ENCODE data around the gene ADGRB3. TPM values are rescaled to one million over a fixed set of nuclear protein-coding genes. Genes with fewer than 3 reads are reported as not detected.
"Not testable (repeated sequence)": the region's sequence is repeated elsewhere in the genome, so short reads cannot be mapped to it uniquely, and the experiment has no call there.

Gene ADGRB3
- total RNA-seq, 4 donors from 2014 or later = 0.30 to 0.94 (median 0.35) TPM

GRCh38 chr6:69280858-69281257 lies 645.8 kb downstream of the ADGRB3 start:
- WGBS, 2 donors = 78 to 79% methylated on average over 1 of the region's 1 CpG
- intact Hi-C loops (cut with DNase I; ENCODE audit: low total_unique reads) = no loop called here
- no peak overlapping the region for H3K4me3 ChIP-seq (ENCODE audit: low read depth, poor library complexity, severe bottlenecking)
- TF ChIP-seq POLR2A (IDR thresholded peaks at IDR 0.05) (no peak), CTCF (IDR thresholded peaks at IDR 0.05) (no peak)
- no peak for DNase-seq (ENCODE audit: low spot score in 2 of 2)

DNA sequence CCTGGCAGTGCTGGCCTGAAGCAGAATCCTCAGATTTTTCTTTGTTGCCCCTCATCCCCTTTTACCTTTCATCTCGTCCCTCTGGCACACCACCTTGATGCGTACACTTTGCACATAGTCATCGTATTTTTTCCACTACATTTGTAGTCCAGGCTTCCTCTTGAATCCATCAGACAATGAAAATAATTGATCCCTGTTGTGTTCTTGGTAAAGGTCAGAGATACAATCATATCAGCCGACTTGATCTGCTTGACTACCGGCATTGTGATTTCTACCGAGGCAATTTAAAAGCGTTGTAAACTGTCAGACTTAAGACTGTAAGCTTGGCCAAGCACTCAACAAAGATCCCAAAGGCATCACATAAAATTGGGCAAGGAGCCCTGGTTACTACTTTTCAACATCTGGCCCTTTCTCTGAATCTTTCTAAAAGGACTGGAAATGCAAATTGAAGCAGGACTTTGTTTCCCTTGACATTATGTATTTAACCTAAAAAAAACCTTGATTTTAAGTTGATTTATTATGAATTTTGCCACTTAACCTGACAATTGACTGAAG lies 649.2 kb downstream of the ADGRB3 start:
- TF ChIP-seq POLR2A (IDR thresholded peaks at IDR 0.05) (no peak), CTCF (IDR thresholded peaks at IDR 0.05) (no peak)
- DNase-seq (ENCODE audit: low spot score in 2 of 2) = no peak
- H3K4me3 ChIP-seq (ENCODE audit: low read depth, poor library complexity, severe bottlenecking) = no peak overlapping the region
- intact Hi-C loops (cut with DNase I; ENCODE audit: low total_unique reads) = no loop called here
- 48 to 59% methylated on average over 7 of the region's 7 CpGs for WGBS, 2 donors

DNA sequence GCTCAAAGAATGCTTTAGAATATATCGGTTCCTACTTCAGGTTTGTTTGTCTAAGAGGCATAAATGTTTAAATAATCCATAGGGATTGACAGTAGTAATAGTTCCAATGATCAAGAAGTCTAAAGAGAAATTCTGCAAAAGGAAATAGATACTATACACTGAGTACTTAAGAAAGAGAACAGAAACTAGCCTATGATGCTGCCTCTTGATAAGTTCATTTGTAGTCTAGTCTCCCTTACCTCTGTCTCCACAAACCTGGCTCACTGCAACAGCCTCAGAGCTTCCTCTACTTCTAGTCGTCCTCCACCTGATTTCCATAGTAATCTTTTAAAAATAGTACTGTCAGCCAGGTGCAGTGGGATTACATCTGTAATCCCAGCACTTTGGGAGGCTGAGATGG lies 650.0 kb downstream of the ADGRB3 start:
- no peak for TF ChIP-seq POLR2A (IDR thresholded peaks at IDR 0.05)
- DNase-seq (ENCODE audit: low spot score in 2 of 2) = no peak
- intact Hi-C loops (cut with DNase I; ENCODE audit: low total_unique reads) = no loop called here
- 68 to 81% methylated on average over 2 of the region's 2 CpGs for WGBS, 2 donors
- H3K4me3 ChIP-seq (ENCODE audit: low read depth, poor library complexity, severe bottlenecking) = no peak overlapping the region

GRCh38 chr6:69286331-69286730 lies 651.2 kb downstream of the ADGRB3 start:
- 64 to 65% methylated on average over 2 of the region's 2 CpGs for WGBS, 2 donors
- H3K4me3 ChIP-seq (ENCODE audit: low read depth, poor library complexity, severe bottlenecking) = no peak overlapping the region

GRCh38 chr6:69288198-69288597 lies 653.1 kb downstream of the ADGRB3 start:
- 86 to 88% methylated on average over 5 of the region's 5 CpGs for WGBS, 2 donors
- DNase-seq (ENCODE audit: low spot score in 2 of 2); intact Hi-C loops (cut with DNase I; ENCODE audit: low total_unique reads); H3K4me3 ChIP-seq (ENCODE audit: low read depth, poor library complexity, severe bottlenecking): not testable (repeated sequence)

More at GRCh38 chr6:69286331-69286730, 651.2 kb downstream of the ADGRB3 start:
- TF ChIP-seq CTCF (IDR thresholded peaks at IDR 0.05) = no peak
- TF ChIP-seq POLR2A (IDR thresholded peaks at IDR 0.05) = no peak
- no peak for DNase-seq (ENCODE audit: low spot score in 2 of 2)
- intact Hi-C loops (cut with DNase I; ENCODE audit: low total_unique reads) = no loop called here

- TF ChIP-seq CTCF (IDR thresholded peaks at IDR 0.05) (no peak), POLR2A (IDR thresholded peaks at IDR 0.05) (no peak)
- H3K4me3 ChIP-seq (ENCODE audit: low read depth, poor library complexity, severe bottlenecking) = no peak overlapping the region
- intact Hi-C loops (cut with DNase I; ENCODE audit: low total_unique reads) = no loop called here
- DNase-seq (ENCODE audit: low spot score in 2 of 2) = no peak
- WGBS, 2 donors = 64 to 66% methylated on average over 8 of the region's 8 CpGs
These were observed 654.8 kb downstream of the ADGRB3 start for GRCh38 chr6:69289689-69290495.

All from lower leg skin (tissue), 4 donors.